ENCODE measurements around the gene TSHR. TPM values are rescaled to one million over a fixed set of nuclear protein-coding genes. Genes with fewer than 3 reads are reported as not detected.
"Not testable (repeated sequence)": the region's sequence is repeated elsewhere in the genome, so short reads cannot be mapped to it uniquely, and the experiment has no call there.

The TSHR gene
- 0.06 TPM for polyA plus RNA-seq (2012; ENCODE audit: missing spikeins)

GRCh38 chr14:80955416-80955941 is at the start of gene TSHR:
Gene TSHR, plus strand, starts transcription at chr14:80955621. Its CDS starts 60 bp downstream, at chr14:80955681.
- FAIRE-seq (no peak), DNase-seq (ENCODE audit: insufficient read length) (no peak)
- TF ChIP-seq POLR2AphosphoS5 (IDR thresholded peaks at IDR 0.05; ENCODE audit: low read depth, low read length) (no peak), TAF1 (IDR thresholded peaks at IDR 0.05; ENCODE audit: borderline replicate concordance, low read depth, low read length) (no peak), POLR2A (IDR thresholded peaks at IDR 0.05; ENCODE audit: low read depth, low read length) (no peak)

- TF ChIP-seq TAF1 (IDR thresholded peaks at IDR 0.05; ENCODE audit: borderline replicate concordance, low read depth, low read length) (no peak), POLR2AphosphoS5 (IDR thresholded peaks at IDR 0.05; ENCODE audit: low read depth, low read length) (no peak), POLR2A (IDR thresholded peaks at IDR 0.05; ENCODE audit: low read depth, low read length) (no peak)
- FAIRE-seq (no peak), DNase-seq (ENCODE audit: insufficient read length) (no peak)
Measured at GRCh38 chr14:80906336-80906735, 49.1 kb upstream of the TSHR start.

DNA sequence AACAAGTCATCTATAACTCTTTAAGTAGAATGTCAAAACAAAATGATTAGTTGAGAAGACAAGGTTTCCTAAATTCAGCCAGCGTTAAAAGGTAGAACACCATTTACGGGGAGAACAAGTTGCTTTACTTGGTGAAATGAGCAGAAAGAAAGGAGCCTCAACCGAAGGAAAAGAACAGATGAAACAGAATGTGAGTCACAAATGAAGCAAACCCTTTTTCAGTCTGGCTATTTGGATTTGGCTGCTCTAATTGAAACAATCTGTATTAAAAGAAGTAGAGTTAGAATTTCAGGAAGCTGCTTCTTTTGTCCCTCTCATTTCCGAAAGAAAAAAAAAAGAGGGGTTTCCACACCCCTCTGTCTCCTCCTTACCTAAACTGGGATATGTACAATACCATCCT is 48.5 kb upstream of the TSHR start:
- DNase-seq (ENCODE audit: insufficient read length) (no peak), FAIRE-seq (no peak)
- TF ChIP-seq TAF1 (IDR thresholded peaks at IDR 0.05; ENCODE audit: borderline replicate concordance, low read depth, low read length): no peak
- no peak for TF ChIP-seq POLR2A (IDR thresholded peaks at IDR 0.05; ENCODE audit: low read depth, low read length)
- no peak for TF ChIP-seq POLR2AphosphoS5 (IDR thresholded peaks at IDR 0.05; ENCODE audit: low read depth, low read length)

GRCh38 chr14:80912013-80912412 is 43.4 kb upstream of the TSHR start:
- FAIRE-seq; DNase-seq (ENCODE audit: insufficient read length): not testable (repeated sequence)

DNA sequence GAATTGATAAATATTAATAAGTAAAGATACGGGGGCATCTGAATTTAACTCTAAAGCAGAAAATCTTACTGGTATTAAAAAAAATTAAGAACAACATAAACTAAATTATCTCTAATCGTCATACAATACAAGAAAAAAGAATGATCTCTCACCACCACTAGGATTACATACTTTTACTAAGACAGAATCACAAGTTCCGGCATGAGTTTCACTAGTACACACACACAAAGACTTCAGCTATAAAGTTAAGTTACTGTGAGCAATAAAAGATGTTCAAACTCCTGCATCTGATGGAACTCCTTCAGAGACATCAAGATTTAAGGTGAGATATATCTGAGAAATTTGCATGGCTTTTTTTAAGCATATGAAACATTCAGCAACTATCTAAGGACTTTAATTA is 35.8 kb upstream of the TSHR start:
- no peak for DNase-seq (ENCODE audit: insufficient read length)
- no peak for FAIRE-seq
- TF ChIP-seq POLR2A (IDR thresholded peaks at IDR 0.05; ENCODE audit: low read depth, low read length) (no peak), POLR2AphosphoS5 (IDR thresholded peaks at IDR 0.05; ENCODE audit: low read depth, low read length) (no peak), TAF1 (IDR thresholded peaks at IDR 0.05; ENCODE audit: borderline replicate concordance, low read depth, low read length) (no peak)

DNA sequence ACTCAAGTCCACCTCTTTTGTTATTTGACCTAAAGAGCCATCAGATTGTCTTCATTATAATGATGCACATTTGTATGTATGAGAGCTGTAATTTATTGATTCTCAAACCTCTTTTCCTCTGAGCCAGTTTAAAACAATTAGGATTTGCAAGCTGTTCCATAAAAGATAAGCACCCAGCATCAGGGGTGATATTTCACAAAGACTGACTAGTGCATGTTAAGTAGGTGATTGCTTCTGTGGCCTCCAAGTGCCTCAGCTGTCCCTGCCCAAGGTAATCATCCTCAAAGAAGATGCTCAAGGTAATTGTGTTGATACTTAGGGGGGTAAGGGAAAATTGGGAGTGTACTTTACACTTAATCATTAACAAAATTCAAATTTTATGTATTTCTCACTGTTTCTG is 32.1 kb upstream of the TSHR start:
- DNase-seq (ENCODE audit: insufficient read length): no peak
- TF ChIP-seq TAF1 (IDR thresholded peaks at IDR 0.05; ENCODE audit: borderline replicate concordance, low read depth, low read length) (no peak), POLR2AphosphoS5 (IDR thresholded peaks at IDR 0.05; ENCODE audit: low read depth, low read length) (no peak), POLR2A (IDR thresholded peaks at IDR 0.05; ENCODE audit: low read depth, low read length) (no peak)
- no peak for FAIRE-seq

DNA sequence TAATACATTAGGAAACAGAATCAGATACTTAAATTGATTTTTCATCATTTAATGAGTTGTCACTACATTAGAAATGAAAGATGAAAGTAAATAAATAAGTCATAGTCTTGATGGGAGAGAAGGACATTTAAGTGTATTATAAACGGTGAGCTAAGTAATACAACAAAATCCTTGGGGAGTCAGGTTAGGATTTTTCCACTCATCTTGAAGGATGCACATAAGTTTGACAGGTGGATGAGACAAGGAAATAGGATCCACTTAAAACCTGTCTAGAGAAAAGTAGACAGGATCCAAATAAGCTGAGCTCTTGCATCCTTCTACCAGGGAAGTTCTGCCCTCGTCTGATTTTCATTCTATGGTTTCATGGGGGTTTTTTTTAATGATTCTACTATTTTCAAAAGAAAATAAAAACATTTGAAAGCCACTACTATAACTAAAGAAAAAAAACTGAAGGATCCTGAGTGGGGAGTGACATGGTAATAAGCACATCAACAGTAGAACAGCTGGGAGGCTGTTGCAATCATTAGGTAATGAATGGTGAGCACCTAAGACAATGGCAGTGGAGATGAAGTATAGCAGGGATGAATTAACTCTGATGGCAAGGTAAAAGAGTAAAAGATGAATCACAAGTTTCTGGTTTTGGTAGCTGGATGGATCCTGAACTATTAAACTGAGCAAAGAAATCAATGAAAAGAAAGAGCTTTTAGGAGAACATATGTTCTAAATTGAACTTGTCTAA is 30.9 kb upstream of the TSHR start:
- DNase-seq (ENCODE audit: insufficient read length): no peak
- TF ChIP-seq TAF1 (IDR thresholded peaks at IDR 0.05; ENCODE audit: borderline replicate concordance, low read depth, low read length) (no peak), POLR2A (IDR thresholded peaks at IDR 0.05; ENCODE audit: low read depth, low read length) (no peak), POLR2AphosphoS5 (IDR thresholded peaks at IDR 0.05; ENCODE audit: low read depth, low read length) (no peak)
- FAIRE-seq: no peak

- no peak for TF ChIP-seq POLR2AphosphoS5 (IDR thresholded peaks at IDR 0.05; ENCODE audit: low read depth, low read length)
- TF ChIP-seq POLR2A (IDR thresholded peaks at IDR 0.05; ENCODE audit: low read depth, low read length): no peak
- TF ChIP-seq TAF1 (IDR thresholded peaks at IDR 0.05; ENCODE audit: borderline replicate concordance, low read depth, low read length): no peak
- FAIRE-seq: no peak
- no peak for DNase-seq (ENCODE audit: insufficient read length)
Measured at GRCh38 chr14:80926397-80927082, 28.9 kb upstream of the TSHR start.

GRCh38 chr14:80927083-80927989 is 28.1 kb upstream of the TSHR start:
- no peak for TF ChIP-seq POLR2AphosphoS5 (IDR thresholded peaks at IDR 0.05; ENCODE audit: low read depth, low read length)
- no peak for TF ChIP-seq TAF1 (IDR thresholded peaks at IDR 0.05; ENCODE audit: borderline replicate concordance, low read depth, low read length)
- no peak for TF ChIP-seq POLR2A (IDR thresholded peaks at IDR 0.05; ENCODE audit: low read depth, low read length)
- FAIRE-seq (no peak), DNase-seq (ENCODE audit: insufficient read length) (no peak)

- TF ChIP-seq POLR2AphosphoS5 (IDR thresholded peaks at IDR 0.05; ENCODE audit: low read depth, low read length) (no peak), POLR2A (IDR thresholded peaks at IDR 0.05; ENCODE audit: low read depth, low read length) (no peak), TAF1 (IDR thresholded peaks at IDR 0.05; ENCODE audit: borderline replicate concordance, low read depth, low read length) (no peak)
- no peak for DNase-seq (ENCODE audit: insufficient read length)
- FAIRE-seq: no peak
Measured at GRCh38 chr14:80930095-80930494, 25.3 kb upstream of the TSHR start.

GRCh38 chr14:80930836-80931389 is 24.5 kb upstream of the TSHR start:
- DNase-seq (ENCODE audit: insufficient read length) (no peak), FAIRE-seq (peak; percentile 95)
- TF ChIP-seq POLR2AphosphoS5 (IDR thresholded peaks at IDR 0.05; ENCODE audit: low read depth, low read length) (peak; percentile 33; the same call in 1 of the 2 replicates), TAF1 (IDR thresholded peaks at IDR 0.05; ENCODE audit: borderline replicate concordance, low read depth, low read length) (no peak), POLR2A (IDR thresholded peaks at IDR 0.05; ENCODE audit: low read depth, low read length) (no peak)
